GM19043 (cell line): ENCODE data around the gene CBFA2T2.
"Not testable (repeated sequence)": the region's sequence is repeated elsewhere in the genome, so short reads cannot be mapped to it uniquely, and the experiment has no call there.

Experiments used
- ATAC-seq: cut with Tn5 transposase; IDR thresholded peaks from one replicate; pipeline ENCODE4 v1.9.1; 2021; ENCODE audit warnings: low read depth; ENCODE audit not compliant: unreplicated experiment

CBFA2T2 gene

GRCh38 chr20:33501000-33501399 lies 11.1 kb downstream of the CBFA2T2 start:
- ATAC-seq: no peak

- ATAC-seq: no peak
Measured at GRCh38 chr20:33503564-33503963, 13.7 kb downstream of the CBFA2T2 start.

GRCh38 chr20:33506576-33506975 lies 16.7 kb downstream of the CBFA2T2 start:
- ATAC-seq: no peak

- no peak for ATAC-seq
Measured at GRCh38 chr20:33507461-33507860, 17.6 kb downstream of the CBFA2T2 start.

- ATAC-seq: not testable (repeated sequence)
Measured at GRCh38 chr20:33508015-33508414, 18.1 kb downstream of the CBFA2T2 start.

GRCh38 chr20:33509057-33509456 lies 19.2 kb downstream of the CBFA2T2 start:
- not testable (repeated sequence) for ATAC-seq

- not testable (repeated sequence) for ATAC-seq
Measured at GRCh38 chr20:33511876-33512275, 22.0 kb downstream of the CBFA2T2 start.

- ATAC-seq: no peak
Measured at GRCh38 chr20:33515569-33516216, 25.8 kb downstream of the CBFA2T2 start.

- ATAC-seq: no peak
Measured at GRCh38 chr20:33516882-33517281, 27.0 kb downstream of the CBFA2T2 start.

GRCh38 chr20:33518071-33518470 lies 28.2 kb downstream of the CBFA2T2 start:
- no peak for ATAC-seq

GRCh38 chr20:33521461-33521860 lies 31.6 kb downstream of the CBFA2T2 start:
- no peak for ATAC-seq

GRCh38 chr20:33522256-33522820 lies 32.4 kb downstream of the CBFA2T2 start:
- ATAC-seq: no peak

- ATAC-seq: no peak
Measured at GRCh38 chr20:33524261-33524660, 34.4 kb downstream of the CBFA2T2 start.

- ATAC-seq: no peak
Measured at GRCh38 chr20:33526769-33527168, 36.9 kb downstream of the CBFA2T2 start.

- ATAC-seq: no peak
Measured at GRCh38 chr20:33531047-33531877, 41.4 kb downstream of the CBFA2T2 start.

GRCh38 chr20:33531885-33532284 lies 42.0 kb downstream of the CBFA2T2 start:
- no peak for ATAC-seq

GRCh38 chr20:33532753-33533459 lies 43.0 kb downstream of the CBFA2T2 start:
- no peak for ATAC-seq

GRCh38 chr20:33535717-33536116 lies 45.8 kb downstream of the CBFA2T2 start:
- ATAC-seq: not testable (repeated sequence)

GRCh38 chr20:33537608-33538007 lies 47.7 kb downstream of the CBFA2T2 start:
- ATAC-seq: no peak

GRCh38 chr20:33539129-33539528 lies 49.2 kb downstream of the CBFA2T2 start:
- no peak for ATAC-seq

- ATAC-seq: no peak
Measured at GRCh38 chr20:33540427-33540826, 50.5 kb downstream of the CBFA2T2 start.
